AG10803 (cell line): ENCODE measurements around the gene TEDC2.
A peak's percentile ranks its signal among the peaks of the same experiment; 100 is the strongest.
"Not testable (repeated sequence)": the region's sequence is repeated elsewhere in the genome, so short reads cannot be mapped to it uniquely, and the experiment has no call there.

ENCODE experiments used
- DNase-seq: peaks from one replicate; pipeline ENCODE4 v3.0.0; 2010; ENCODE audit warnings: low read depth
- H3K4me3 ChIP-seq: 2 replicates; pipeline ENCODE4 v1.5.1; 2011; ENCODE audit warnings: mild to moderate bottlenecking, low read length, control low read depth
- TF ChIP-seq, protein P1 (sequence below): conservative IDR thresholded peaks from 2 replicates; pipeline ENCODE4 v1.5.1; 2011; ENCODE audit warnings: mild to moderate bottlenecking, low read length, control low read depth, inconsistent platforms

Gene TEDC2

DNA sequence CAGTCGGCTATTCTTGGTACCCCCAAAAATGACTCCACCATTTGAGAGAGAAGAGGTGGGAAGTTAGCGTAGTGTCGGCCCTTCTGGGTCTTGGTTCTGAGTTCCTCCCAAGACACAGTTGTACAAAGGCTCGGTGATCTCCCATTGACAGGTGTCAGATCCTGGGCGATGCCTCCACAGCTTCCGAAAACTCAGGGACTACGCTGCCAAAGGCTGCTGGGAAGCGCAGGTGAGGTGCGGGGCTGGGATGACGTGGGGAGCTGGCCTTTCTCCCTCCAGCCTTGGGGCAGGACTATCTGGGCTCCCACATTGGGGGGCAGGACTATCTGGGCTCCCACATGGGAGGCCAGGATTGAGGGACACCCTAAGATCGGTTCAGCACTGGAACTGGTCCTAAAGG, 20.3 kb upstream of the TEDC2 start:
- TF ChIP-seq, protein P1, sequence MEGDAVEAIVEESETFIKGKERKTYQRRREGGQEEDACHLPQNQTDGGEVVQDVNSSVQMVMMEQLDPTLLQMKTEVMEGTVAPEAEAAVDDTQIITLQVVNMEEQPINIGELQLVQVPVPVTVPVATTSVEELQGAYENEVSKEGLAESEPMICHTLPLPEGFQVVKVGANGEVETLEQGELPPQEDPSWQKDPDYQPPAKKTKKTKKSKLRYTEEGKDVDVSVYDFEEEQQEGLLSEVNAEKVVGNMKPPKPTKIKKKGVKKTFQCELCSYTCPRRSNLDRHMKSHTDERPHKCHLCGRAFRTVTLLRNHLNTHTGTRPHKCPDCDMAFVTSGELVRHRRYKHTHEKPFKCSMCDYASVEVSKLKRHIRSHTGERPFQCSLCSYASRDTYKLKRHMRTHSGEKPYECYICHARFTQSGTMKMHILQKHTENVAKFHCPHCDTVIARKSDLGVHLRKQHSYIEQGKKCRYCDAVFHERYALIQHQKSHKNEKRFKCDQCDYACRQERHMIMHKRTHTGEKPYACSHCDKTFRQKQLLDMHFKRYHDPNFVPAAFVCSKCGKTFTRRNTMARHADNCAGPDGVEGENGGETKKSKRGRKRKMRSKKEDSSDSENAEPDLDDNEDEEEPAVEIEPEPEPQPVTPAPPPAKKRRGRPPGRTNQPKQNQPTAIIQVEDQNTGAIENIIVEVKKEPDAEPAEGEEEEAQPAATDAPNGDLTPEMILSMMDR: no peak
- DNase-seq: no peak
- no peak overlapping the region for H3K4me3 ChIP-seq

DNA sequence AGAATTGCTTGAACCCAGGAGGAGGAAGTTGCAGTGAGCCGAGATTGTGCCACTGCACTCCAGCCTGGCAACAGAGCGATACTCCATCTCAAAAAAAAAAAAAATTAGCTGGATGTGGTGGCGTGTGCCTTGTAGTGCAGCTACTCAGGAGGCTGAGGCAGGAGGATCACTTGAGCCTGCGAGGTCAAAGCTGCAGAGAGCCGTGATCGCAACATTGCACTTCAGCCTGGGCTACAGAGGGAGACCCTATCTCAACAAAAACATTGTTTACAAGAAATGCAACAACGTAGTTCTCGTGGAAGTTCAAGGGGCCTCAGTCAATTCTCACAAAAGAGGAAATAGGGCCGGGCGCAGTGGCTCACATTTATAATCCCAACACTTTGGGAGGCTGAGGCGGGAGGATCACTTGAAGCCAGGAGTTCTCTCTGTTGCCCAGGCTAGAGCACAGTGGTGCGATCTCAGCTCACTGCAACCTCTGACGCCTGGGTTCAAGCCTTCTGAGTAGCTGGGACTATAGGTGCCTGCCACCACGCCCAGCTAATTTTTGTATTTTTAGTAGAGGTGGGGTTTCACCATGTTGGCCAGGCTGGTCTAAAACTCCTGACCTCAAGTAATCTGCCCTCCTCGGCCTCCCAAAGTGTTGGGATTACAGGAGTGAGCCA, 18.6 kb upstream of the TEDC2 start:
- H3K4me3 ChIP-seq, DNase-seq: not testable (repeated sequence)

DNA sequence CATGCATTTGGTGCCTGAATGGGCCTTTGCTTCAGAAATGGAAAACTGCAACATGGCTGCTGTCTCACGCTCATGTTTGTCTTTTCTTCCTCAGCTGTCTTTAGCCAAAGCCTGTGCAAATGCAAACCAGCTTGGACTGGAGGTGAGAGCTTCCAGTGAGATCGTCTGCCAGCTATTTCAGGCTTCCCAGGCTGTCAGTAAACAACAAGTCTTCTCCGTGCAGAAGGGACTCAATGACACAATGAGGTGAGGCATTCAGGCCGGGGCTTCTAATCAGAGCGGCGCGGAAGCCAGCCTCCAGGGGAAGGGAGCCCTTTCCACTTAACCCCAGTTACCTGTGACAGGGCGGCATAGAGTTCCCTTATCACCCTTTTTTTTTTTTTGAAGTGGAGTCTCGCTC, 16.4 kb upstream of the TEDC2 start:
- TF ChIP-seq, protein P1: no peak
- DNase-seq: no peak
- H3K4me3 ChIP-seq: no peak overlapping the region

DNA sequence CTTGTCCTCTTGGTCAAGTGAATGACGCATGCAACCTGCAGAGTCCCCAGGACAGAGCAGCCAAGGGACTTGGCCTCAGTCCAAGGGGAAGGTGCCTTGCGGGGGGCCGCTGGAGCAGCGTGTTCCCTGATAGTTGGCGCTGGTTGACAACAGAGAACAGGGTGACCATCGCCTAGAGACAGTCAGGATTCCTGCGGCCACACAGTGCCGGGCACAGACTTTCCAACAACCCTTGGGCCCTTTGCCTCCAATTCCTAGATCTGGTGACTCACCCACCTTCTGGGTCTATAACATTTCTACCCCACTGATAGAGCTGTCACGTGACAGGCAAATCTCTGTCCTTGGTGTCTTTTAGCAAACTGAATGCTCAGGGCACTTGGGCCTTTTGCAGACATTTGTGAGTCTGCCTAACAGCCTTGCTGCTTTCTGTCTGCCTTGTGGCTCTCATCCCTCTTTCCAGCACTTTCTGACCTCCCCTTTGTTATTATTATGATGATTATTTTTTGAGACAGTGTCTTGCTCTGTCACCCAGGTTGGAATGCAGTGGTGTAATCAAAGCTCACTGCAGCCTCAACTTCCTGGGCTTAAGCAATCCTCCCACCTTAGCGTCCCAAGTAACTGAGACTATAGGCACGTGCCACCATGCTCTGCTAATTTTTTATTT, 11.9 kb upstream of the TEDC2 start:
- TF ChIP-seq, protein P1: no peak
- DNase-seq: peak; percentile 29
- no peak overlapping the region for H3K4me3 ChIP-seq

DNA sequence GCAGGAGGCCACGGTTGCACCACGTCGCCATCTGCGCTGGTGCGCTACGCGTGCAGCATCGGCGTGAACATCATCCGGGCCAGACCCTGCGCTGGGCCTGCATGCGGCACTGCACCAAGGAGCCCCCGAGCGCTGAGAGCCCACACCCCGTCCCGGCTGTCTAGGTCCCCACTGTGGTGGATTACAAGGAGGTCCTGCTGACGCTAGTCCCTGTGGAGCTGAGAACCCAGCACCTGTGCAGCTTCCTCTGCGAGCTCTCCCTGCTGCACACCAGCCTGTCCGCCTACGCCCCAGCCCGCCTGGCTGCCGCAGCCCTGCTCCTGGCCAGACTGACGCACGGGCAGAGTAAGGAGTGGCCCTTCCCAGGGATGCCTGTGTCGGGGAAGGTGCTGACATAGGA, 10.8 kb upstream of the TEDC2 start:
- no peak overlapping the region for H3K4me3 ChIP-seq
- TF ChIP-seq, protein P1: no peak
- no peak for DNase-seq

DNA sequence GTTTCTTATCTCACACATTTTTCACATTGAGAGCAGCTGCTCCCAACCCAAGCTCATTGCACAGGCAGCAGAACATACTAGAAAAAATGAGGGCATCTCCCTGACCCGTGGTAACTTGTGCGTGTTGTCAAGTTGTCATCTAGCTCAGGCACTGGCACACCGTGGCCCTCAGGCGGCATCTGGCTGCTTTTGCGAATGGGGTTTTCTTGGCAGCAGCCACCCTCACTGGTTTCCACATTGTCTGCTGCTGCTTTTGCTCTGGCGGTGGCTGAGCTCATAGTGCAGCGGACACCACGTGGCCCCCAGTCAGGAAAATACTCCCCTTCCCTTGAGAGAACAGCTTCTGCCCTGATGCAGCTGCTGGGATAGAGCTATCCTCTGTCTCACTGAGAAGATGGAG, 9.4 kb upstream of the TEDC2 start:
- TF ChIP-seq, protein P1: no peak
- H3K4me3 ChIP-seq: no peak overlapping the region
- no peak for DNase-seq

DNA sequence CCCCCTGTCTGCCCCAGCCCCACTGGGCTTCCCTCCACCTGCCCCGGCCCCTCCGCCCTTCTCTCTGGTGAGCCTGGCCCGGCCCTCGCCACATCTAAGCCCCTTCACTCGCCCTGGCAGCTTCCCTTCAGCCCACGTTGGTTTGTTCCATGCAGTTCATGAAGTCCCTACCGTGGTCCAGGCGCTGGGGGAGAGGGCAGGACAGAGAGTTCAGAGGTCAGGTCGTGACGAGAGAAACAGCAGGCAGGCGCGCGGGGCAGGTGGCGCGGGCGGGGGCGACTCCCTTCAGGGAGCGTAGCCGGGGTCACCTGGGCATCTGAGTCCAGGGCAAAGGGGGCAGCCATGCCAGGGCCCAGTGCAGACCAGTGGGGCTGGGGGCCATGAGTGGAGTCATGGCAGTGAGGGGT, 8.9 kb upstream of the TEDC2 start:
- no peak overlapping the region for H3K4me3 ChIP-seq
- DNase-seq: no peak
- TF ChIP-seq, protein P1: no peak
